Pancreas (tissue), 10 donors: ENCODE results near the gene TCF19. TPM values are rescaled to one million over a fixed set of nuclear protein-coding genes. Genes with fewer than 3 reads are reported as not detected.

ENCODE experiments used
- ATAC-seq, 4 donors: fragments of 200-7000 bp; cut with Tn5 transposase; one replicate each; pipeline versions ENCODE4 v1.8.0 to v1.9.1; 2020; ENCODE audit warnings: mild to moderate bottlenecking in 4 of 4, moderate library complexity in 4 of 4
- DNase-seq, 6 donors: peaks; one replicate each; pipeline ENCODE4 v3.0.0-alpha.2; 2020
- FAIRE-seq: peaks from 2 replicates; lab custom pipeline; 2012; peaks lifted over from hg19 to GRCh38; lab: Jason Lieb, UNC
- H3K27ac ChIP-seq, 4 donors: fragments of 200-600 bp; sonication (generic); 1 replicate in 3 of 4; 2 replicates in 1 of 4; pipeline versions ENCODE4 v1.5.0 to v1.8.0; 2020
- H3K27me3 ChIP-seq, 4 donors: fragments of 200-600 bp; one replicate each; pipeline ENCODE4 v1.8.0; 2021
- H3K36me3 ChIP-seq, 3 donors: fragments of 200-600 bp; sonication (generic) in 1 of 3; one replicate each; pipeline versions ENCODE4 v1.5.0 to v1.8.0; 2020 to 2021
- H3K4me1 ChIP-seq, 3 donors: fragments of 200-600 bp; one replicate each; pipeline ENCODE4 v1.8.0; 2021
- H3K4me3 ChIP-seq, 4 donors: fragments of 200-600 bp; sonication (generic) in 2 of 4; one replicate each; pipeline versions ENCODE4 v1.5.0 to v1.8.0; 2020 to 2021
- H3K9me3 ChIP-seq, 4 donors: fragments of 200-600 bp; one replicate each; pipeline ENCODE4 v1.8.0; 2021
- CTCF ChIP-seq, 4 donors: fragments of 200-600 bp; sonication (generic) in 3 of 4; IDR thresholded peaks; one replicate each; pipeline versions ENCODE4 v1.5.0 to v1.8.0; 2021; ENCODE audit warnings: antibody characterized with exemption in 4 of 4
- WGBS, 2 donors: extraction: QIAGEN DNeasy Blood & Tissue Kit; methylation state at CpG; one replicate each; pipeline ENCODE4 v1.1.7; 2013; 5-methylcytosine and 5-hydroxymethylcytosine counted together
- intact Hi-C, 3 donors: fragments of 100-400 bp; cut with DNase I; formaldehyde crosslinking; loops; one replicate each; pipeline versions ENCODE4 v1.11.1 to v1.14.2; 2022
- polyA plus RNA-seq, 2 donors: library from polyadenylated mRNA; stranded (reverse); fragments of 200-250 nt; gene quantifications; one replicate each; pipeline ENCODE4 v1.2.3, GENCODE V29; 2013
- total RNA-seq, 6 donors: library from RNA; stranded (reverse); fragmentation: NEBNext Ultra II Directional in 4 of 6; extraction: Animal tissue kit (Norgen Biotek cat#: 25700) in 4 of 6; gene quantifications; one replicate each; pipeline versions ENCODE4 v1.2.1 to v1.2.4, GENCODE V29; 2021 to 2023
- donor health status: healthy with polysubstance abuse.
- donor health status: DM: no; HTN: no; CAD: no; lungs with moderate emphysema.
- donor health status: DM: no; HTN: no; CAD: no.
- donor health status: control.
- donor health status: control.
- donor health status: Bipolar disorder and iron deficiency.
- donor health status: DM: yes; HTN: yes; CAD: no.
- donor health status: DM: no; HTN: no; CAD: no.
- donor health status: DM: no; HTN: no; CAD: no.
- donor health status: DM: yes; HTN: yes; CAD: no.

TCF19 gene
- total and polyA plus RNA-seq, 8 donors = 0.83 to 3.4 (median 2.0) TPM

DNA sequence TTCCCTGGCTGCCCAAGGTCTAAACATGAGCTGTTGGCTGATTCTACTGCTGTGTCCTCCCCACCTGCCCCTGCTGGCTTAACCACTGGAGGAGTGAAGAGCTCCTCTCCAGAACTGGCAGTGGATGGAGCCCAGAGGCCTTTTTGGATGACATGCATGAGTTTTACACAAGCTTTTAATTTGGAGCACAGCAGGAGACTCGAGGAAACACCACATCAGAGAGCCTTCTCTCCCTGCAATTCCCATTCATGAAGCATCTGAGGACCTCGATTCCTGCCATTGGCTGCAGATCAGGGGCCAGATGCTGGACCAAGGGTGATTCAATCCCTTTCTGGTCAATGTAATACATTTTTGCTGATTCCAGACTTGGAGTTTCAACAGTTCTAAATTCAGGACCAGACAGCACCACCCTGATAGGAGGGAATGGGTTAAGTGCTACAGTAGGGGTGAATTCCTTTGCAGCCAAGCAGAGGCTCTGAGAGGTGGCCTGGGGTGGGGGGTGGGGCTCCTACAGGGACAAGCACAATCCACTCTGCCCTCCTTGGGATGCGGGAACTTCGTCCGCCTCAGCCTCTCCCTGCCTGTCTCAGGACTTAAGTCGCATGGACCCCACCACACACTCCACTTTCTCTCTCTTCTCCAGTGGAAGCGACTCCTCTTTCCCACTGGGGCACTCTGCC is 44.4 kb upstream of the TCF19 start:
- H3K4me1 ChIP-seq = no peaks in the 10 kb centered on the region
- H3K27ac ChIP-seq = peak overlapping the region in 1 of 4 donors; percentile 57
- WGBS, 2 donors = 78 to 86% methylated on average over 7 of the region's 7 CpGs
- TF ChIP-seq CTCF (IDR thresholded peaks at IDR 0.05) = no peak
- no peaks in the 10 kb centered on the region for H3K36me3 ChIP-seq
- no peaks in the 10 kb centered on the region for H3K9me3 ChIP-seq
- no peaks in the 10 kb centered on the region for H3K27me3 ChIP-seq
- H3K4me3 ChIP-seq = no peak overlapping the region
- FAIRE-seq = no peak
- intact Hi-C loops = no loop called here
- ATAC-seq = peak in 3 of 4 donors; percentile 12 to 41 (median 13)
- no peak for DNase-seq

GRCh38 chr6:31114541-31114878 is 43.9 kb upstream of the TCF19 start, which contains the start of gene PSORS1C1:
PSORS1C1 (plus strand) TSS chr6:31114800; CDS start chr6:31129633, 14,833 bp downstream.
- no peak within 1 kb of the TSS for H3K4me3 ChIP-seq

GRCh38 chr6:31114970-31115849 is 43.2 kb upstream of the TCF19 start:
- Histone ChIP-seq H3K27me3 (no peaks in the 10 kb centered on the region), H3K27ac (peak overlapping the region in 1 of 4 donors; percentile 57), H3K9me3 (no peaks in the 10 kb centered on the region), H3K4me3 (no peak overlapping the region), H3K36me3 (no peaks in the 10 kb centered on the region), H3K4me1 (no peaks in the 10 kb centered on the region)
- intact Hi-C loops = no loop called here
- 62 to 80% methylated on average over 9 of the region's 9 CpGs for WGBS, 2 donors
- FAIRE-seq (no peak), ATAC-seq (peak in 2 of 4 donors; percentile 43 to 67), DNase-seq (no peak)
- TF ChIP-seq CTCF (IDR thresholded peaks at IDR 0.05) = no peak

More at GRCh38 chr6:31114541-31114878, 43.9 kb upstream of the TCF19 start, which contains the start of gene PSORS1C1:
- FAIRE-seq (no peak), ATAC-seq (peak; percentile 74 to 92 (median 86)), DNase-seq (peak in 3 of 6 donors; percentile 21 to 67 (median 55))
- 27 to 46% methylated on average over 3 of the region's 3 CpGs for WGBS, 2 donors
- Histone ChIP-seq H3K36me3 (no peaks in the 10 kb centered on the region), H3K27ac (peak within 1 kb of the TSS in 1 of 4 donors; percentile 57), H3K9me3 (no peaks in the 10 kb centered on the region), H3K27me3 (no peaks in the 10 kb centered on the region), H3K4me1 (no peaks in the 10 kb centered on the region)
- intact Hi-C loops = no loop called here
- no peak for TF ChIP-seq CTCF (IDR thresholded peaks at IDR 0.05)

DNA sequence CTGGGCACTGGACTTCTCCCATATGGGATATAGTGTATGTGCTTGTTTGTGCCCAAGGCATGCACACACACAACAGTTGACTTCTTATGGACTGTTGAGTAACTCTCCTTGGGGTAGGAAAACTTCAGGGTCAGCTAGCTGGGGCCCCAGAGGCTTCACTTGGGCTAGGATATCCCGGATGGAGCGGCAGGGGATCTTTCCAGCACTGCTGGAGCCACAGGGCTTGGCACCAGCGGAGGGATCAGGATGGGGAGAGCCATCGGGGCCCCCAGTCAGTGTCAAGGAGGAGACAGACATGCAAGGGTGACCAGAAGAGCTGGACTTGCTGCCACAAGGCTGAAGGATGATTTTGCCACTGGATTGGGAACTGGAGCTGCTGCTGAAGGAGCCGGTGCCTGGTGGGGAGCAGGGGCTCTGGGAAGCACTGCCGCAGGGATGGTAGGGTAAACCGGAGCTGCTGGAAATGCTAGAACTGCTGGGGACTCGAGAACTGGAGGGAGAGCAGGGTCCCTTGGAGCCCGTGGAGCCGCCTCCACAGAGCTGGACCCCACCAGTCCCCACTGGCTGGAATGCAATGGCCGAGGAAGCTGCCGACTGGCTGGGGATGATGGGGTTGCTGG is 42.3 kb upstream of the TCF19 start:
- WGBS, 2 donors = 71 to 81% methylated on average over 12 of the region's 12 CpGs
- H3K4me3 ChIP-seq = no peak overlapping the region
- intact Hi-C loops = no loop called here
- no peaks in the 10 kb centered on the region for H3K36me3 ChIP-seq
- no peak for TF ChIP-seq CTCF (IDR thresholded peaks at IDR 0.05)
- H3K27ac ChIP-seq = no peak overlapping the region
- no peak for FAIRE-seq
- no peaks in the 10 kb centered on the region for H3K27me3 ChIP-seq
- ATAC-seq = no peak
- no peak for DNase-seq
- H3K4me1 ChIP-seq = no peaks in the 10 kb centered on the region
- no peaks in the 10 kb centered on the region for H3K9me3 ChIP-seq
